ENCODE results near the gene VSTM2B.
A peak's percentile ranks its signal among the peaks of the same experiment; 100 is the strongest.

Gene VSTM2B

GRCh38 chr19:29576761-29577648, 51.2 kb downstream of the VSTM2B start:
- Histone ChIP-seq H3K36me3 (ENCODE audit: control insufficient read depth, insufficient read depth, low read length) (no peaks in the 10 kb centered on the region), H3K4me1 (ENCODE audit: control insufficient read depth, insufficient read depth, low read length, poor library complexity, severe bottlenecking) (no peaks in the 10 kb centered on the region), H3K27me3 (replicated peaks; ENCODE audit: control insufficient read depth, insufficient read depth, low read length, poor library complexity, severe bottlenecking) (peaks cover 8% of the 10 kb centered on the region), H3K27ac (ENCODE audit: insufficient read depth, low read length, poor library complexity, severe bottlenecking) (no peak overlapping the region), H3K4me3 (ENCODE audit: insufficient read depth, low read depth, low read length, poor library complexity, severe bottlenecking) (no peak overlapping the region), H3K9me3 (ENCODE audit: control insufficient read depth, low read length) (no peaks in the 10 kb centered on the region)
- DNase-seq: no peak

- DNase-seq: no peak
- Histone ChIP-seq H3K36me3 (ENCODE audit: control insufficient read depth, insufficient read depth, low read length) (no peaks in the 10 kb centered on the region), H3K4me3 (ENCODE audit: insufficient read depth, low read depth, low read length, poor library complexity, severe bottlenecking) (no peak overlapping the region), H3K9me3 (ENCODE audit: control insufficient read depth, low read length) (no peaks in the 10 kb centered on the region), H3K27ac (ENCODE audit: insufficient read depth, low read length, poor library complexity, severe bottlenecking) (no peak overlapping the region), H3K4me1 (ENCODE audit: control insufficient read depth, insufficient read depth, low read length, poor library complexity, severe bottlenecking) (no peaks in the 10 kb centered on the region), H3K27me3 (replicated peaks; ENCODE audit: control insufficient read depth, insufficient read depth, low read length, poor library complexity, severe bottlenecking) (peaks cover 8% of the 10 kb centered on the region)
Measured at GRCh38 chr19:29577649-29577963, 51.8 kb downstream of the VSTM2B start.

DNA sequence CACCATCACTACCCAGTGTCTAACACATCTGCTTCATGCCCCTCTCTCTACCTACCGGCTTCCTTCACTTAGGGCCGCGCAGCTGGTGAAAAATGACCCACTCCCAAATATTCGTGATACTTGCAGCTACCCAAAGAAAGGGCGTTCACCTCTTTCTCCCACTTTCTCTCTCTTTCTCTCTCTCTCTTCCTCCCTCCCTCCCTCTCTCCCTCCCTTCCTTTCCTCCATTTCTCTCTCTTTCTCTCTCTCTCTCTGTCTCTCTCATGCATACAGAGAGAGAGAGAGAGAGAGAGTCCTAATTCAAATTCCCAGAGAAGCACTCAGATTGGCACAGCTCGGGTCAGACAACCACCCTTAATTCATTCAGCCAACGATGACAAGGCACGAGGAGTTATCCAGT, 52.6 kb downstream of the VSTM2B start:
- DNase-seq: no peak
- Histone ChIP-seq H3K4me1 (ENCODE audit: control insufficient read depth, insufficient read depth, low read length, poor library complexity, severe bottlenecking) (no peaks in the 10 kb centered on the region), H3K9me3 (ENCODE audit: control insufficient read depth, low read length) (no peaks in the 10 kb centered on the region), H3K4me3 (ENCODE audit: insufficient read depth, low read depth, low read length, poor library complexity, severe bottlenecking) (no peak overlapping the region), H3K27ac (ENCODE audit: insufficient read depth, low read length, poor library complexity, severe bottlenecking) (no peak overlapping the region), H3K27me3 (replicated peaks; ENCODE audit: control insufficient read depth, insufficient read depth, low read length, poor library complexity, severe bottlenecking) (peaks cover 8% of the 10 kb centered on the region), H3K36me3 (ENCODE audit: control insufficient read depth, insufficient read depth, low read length) (no peaks in the 10 kb centered on the region)

- Histone ChIP-seq H3K27ac (ENCODE audit: insufficient read depth, low read length, poor library complexity, severe bottlenecking) (no peak overlapping the region), H3K4me1 (ENCODE audit: control insufficient read depth, insufficient read depth, low read length, poor library complexity, severe bottlenecking) (no peaks in the 10 kb centered on the region), H3K27me3 (replicated peaks; ENCODE audit: control insufficient read depth, insufficient read depth, low read length, poor library complexity, severe bottlenecking) (peaks cover 8% of the 10 kb centered on the region), H3K36me3 (ENCODE audit: control insufficient read depth, insufficient read depth, low read length) (no peaks in the 10 kb centered on the region), H3K9me3 (ENCODE audit: control insufficient read depth, low read length) (no peaks in the 10 kb centered on the region), H3K4me3 (ENCODE audit: insufficient read depth, low read depth, low read length, poor library complexity, severe bottlenecking) (no peak overlapping the region)
- DNase-seq: no peak
Measured at GRCh38 chr19:29579308-29579910, 53.6 kb downstream of the VSTM2B start.

- DNase-seq: no peak
- no peak overlapping the region for H3K4me3 ChIP-seq (ENCODE audit: insufficient read depth, low read depth, low read length, poor library complexity, severe bottlenecking)
- no peak overlapping the region for H3K27ac ChIP-seq (ENCODE audit: insufficient read depth, low read length, poor library complexity, severe bottlenecking)
- H3K27me3 ChIP-seq (replicated peaks; ENCODE audit: control insufficient read depth, insufficient read depth, low read length, poor library complexity, severe bottlenecking): peaks cover under 1% of the 10 kb centered on the region
- H3K36me3 ChIP-seq (ENCODE audit: control insufficient read depth, insufficient read depth, low read length): no peaks in the 10 kb centered on the region
- H3K9me3 ChIP-seq (ENCODE audit: control insufficient read depth, low read length): no peaks in the 10 kb centered on the region
- no peaks in the 10 kb centered on the region for H3K4me1 ChIP-seq (ENCODE audit: control insufficient read depth, insufficient read depth, low read length, poor library complexity, severe bottlenecking)
Measured at GRCh38 chr19:29581398-29581797, 55.6 kb downstream of the VSTM2B start.

DNA sequence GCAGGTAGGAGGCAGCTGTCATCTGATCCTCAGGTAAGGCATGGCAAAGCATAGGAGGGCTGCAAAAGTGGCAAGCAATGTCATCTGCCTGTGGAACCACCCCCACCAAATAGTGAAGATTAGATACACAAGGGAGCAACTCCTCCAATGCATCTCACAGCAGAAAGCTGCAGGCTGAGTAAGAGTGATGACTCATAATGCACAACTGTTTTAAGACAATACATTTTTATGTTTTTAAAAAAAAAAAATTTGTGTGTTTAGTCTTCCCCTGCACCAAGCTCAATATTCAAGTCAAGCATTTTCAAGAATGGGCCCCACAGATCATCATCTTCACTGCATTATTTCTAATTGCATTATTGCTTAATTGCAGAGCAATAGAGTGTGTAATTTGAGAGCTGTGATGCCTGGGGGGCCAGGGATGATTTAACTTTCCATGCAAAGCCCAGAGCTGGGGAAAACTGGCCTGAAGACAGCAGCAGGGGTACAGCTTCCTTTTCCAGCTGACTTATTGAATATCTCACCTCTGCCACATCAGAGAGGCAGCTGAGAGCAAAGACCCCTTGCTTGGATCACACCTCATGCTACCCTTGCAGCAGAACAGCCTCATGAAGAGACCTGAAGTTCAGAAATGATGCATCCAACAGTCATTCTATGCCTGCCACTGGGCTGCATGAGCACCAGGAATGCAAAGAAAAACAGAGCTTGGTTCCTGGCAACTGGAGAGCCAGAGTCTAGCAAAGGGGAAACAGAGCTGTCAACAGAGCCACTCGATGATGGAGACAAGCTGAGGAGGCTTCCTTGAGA, 57.6 kb downstream of the VSTM2B start:
- Histone ChIP-seq H3K4me1 (ENCODE audit: control insufficient read depth, insufficient read depth, low read length, poor library complexity, severe bottlenecking) (no peaks in the 10 kb centered on the region), H3K27me3 (replicated peaks; ENCODE audit: control insufficient read depth, insufficient read depth, low read length, poor library complexity, severe bottlenecking) (no peaks in the 10 kb centered on the region), H3K4me3 (ENCODE audit: insufficient read depth, low read depth, low read length, poor library complexity, severe bottlenecking) (no peak overlapping the region), H3K9me3 (ENCODE audit: control insufficient read depth, low read length) (no peaks in the 10 kb centered on the region), H3K27ac (ENCODE audit: insufficient read depth, low read length, poor library complexity, severe bottlenecking) (no peak overlapping the region), H3K36me3 (ENCODE audit: control insufficient read depth, insufficient read depth, low read length) (no peaks in the 10 kb centered on the region)
- no peak for DNase-seq

GRCh38 chr19:29586401-29586800, 60.6 kb downstream of the VSTM2B start:
- no peak for DNase-seq
- Histone ChIP-seq H3K36me3 (ENCODE audit: control insufficient read depth, insufficient read depth, low read length) (no peaks in the 10 kb centered on the region), H3K27me3 (replicated peaks; ENCODE audit: control insufficient read depth, insufficient read depth, low read length, poor library complexity, severe bottlenecking) (no peaks in the 10 kb centered on the region), H3K4me3 (ENCODE audit: insufficient read depth, low read depth, low read length, poor library complexity, severe bottlenecking) (no peak overlapping the region), H3K9me3 (ENCODE audit: control insufficient read depth, low read length) (no peaks in the 10 kb centered on the region), H3K27ac (ENCODE audit: insufficient read depth, low read length, poor library complexity, severe bottlenecking) (no peak overlapping the region), H3K4me1 (ENCODE audit: control insufficient read depth, insufficient read depth, low read length, poor library complexity, severe bottlenecking) (no peaks in the 10 kb centered on the region)

DNA sequence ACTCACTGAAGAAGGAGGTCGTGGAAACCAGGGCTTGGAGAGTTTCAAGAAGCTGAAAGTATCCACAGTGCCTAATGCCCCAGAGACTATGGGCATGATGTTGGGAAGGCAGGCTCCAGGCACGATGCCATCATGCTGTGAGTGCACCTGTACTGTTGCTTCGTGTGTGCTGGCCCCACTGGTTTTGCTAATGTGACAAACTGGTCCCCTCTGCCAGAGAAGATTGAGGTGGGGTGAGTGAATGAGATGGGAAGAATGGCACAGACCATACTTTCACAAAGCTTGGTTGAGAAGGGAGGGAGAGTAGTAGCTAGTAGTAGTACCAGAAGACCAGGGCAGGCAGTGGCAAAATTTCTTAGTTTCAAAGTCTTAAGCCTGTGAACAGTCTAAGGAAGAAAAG, 61.3 kb downstream of the VSTM2B start:
- Histone ChIP-seq H3K4me3 (ENCODE audit: insufficient read depth, low read depth, low read length, poor library complexity, severe bottlenecking) (no peak overlapping the region), H3K9me3 (ENCODE audit: control insufficient read depth, low read length) (no peaks in the 10 kb centered on the region), H3K27ac (ENCODE audit: insufficient read depth, low read length, poor library complexity, severe bottlenecking) (no peak overlapping the region), H3K36me3 (ENCODE audit: control insufficient read depth, insufficient read depth, low read length) (no peaks in the 10 kb centered on the region), H3K4me1 (ENCODE audit: control insufficient read depth, insufficient read depth, low read length, poor library complexity, severe bottlenecking) (no peaks in the 10 kb centered on the region), H3K27me3 (replicated peaks; ENCODE audit: control insufficient read depth, insufficient read depth, low read length, poor library complexity, severe bottlenecking) (no peaks in the 10 kb centered on the region)
- no peak for DNase-seq

DNA sequence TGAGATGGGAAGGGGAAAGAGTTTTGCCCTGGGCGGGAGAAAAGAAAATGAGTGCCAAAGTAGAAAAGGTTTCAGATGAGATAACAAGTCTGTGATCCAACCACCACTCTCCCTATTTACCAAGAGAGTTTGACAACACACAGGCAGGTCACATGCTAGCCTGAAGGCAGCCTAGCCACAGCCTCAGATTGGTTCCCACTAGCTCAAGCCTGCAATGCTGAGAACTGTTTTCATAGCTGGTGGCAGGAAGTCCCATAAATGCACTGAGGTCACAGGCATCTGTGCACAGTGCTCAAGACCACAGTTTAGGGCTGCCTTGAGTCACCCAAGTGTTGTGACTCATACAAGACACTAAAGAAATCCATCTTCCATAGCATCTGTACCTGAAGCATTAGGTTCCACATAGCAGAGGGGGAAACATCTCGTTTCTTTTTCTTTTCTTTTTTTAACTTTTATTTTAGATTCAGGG, 61.8 kb downstream of the VSTM2B start:
- peak; percentile 28 to 34 (median 31) for DNase-seq
- no peaks in the 10 kb centered on the region for H3K36me3 ChIP-seq (ENCODE audit: control insufficient read depth, insufficient read depth, low read length)
- H3K4me1 ChIP-seq (ENCODE audit: control insufficient read depth, insufficient read depth, low read length, poor library complexity, severe bottlenecking): no peaks in the 10 kb centered on the region
- H3K9me3 ChIP-seq (ENCODE audit: control insufficient read depth, low read length): no peaks in the 10 kb centered on the region
- no peaks in the 10 kb centered on the region for H3K27me3 ChIP-seq (replicated peaks; ENCODE audit: control insufficient read depth, insufficient read depth, low read length, poor library complexity, severe bottlenecking)
- no peak overlapping the region for H3K27ac ChIP-seq (ENCODE audit: insufficient read depth, low read length, poor library complexity, severe bottlenecking)
- no peak overlapping the region for H3K4me3 ChIP-seq (ENCODE audit: insufficient read depth, low read depth, low read length, poor library complexity, severe bottlenecking)

GRCh38 chr19:29588095-29588494, 62.3 kb downstream of the VSTM2B start:
- Histone ChIP-seq H3K4me3 (ENCODE audit: insufficient read depth, low read depth, low read length, poor library complexity, severe bottlenecking) (no peak overlapping the region), H3K36me3 (ENCODE audit: control insufficient read depth, insufficient read depth, low read length) (no peaks in the 10 kb centered on the region), H3K9me3 (ENCODE audit: control insufficient read depth, low read length) (no peaks in the 10 kb centered on the region), H3K4me1 (ENCODE audit: control insufficient read depth, insufficient read depth, low read length, poor library complexity, severe bottlenecking) (no peaks in the 10 kb centered on the region), H3K27me3 (replicated peaks; ENCODE audit: control insufficient read depth, insufficient read depth, low read length, poor library complexity, severe bottlenecking) (no peaks in the 10 kb centered on the region), H3K27ac (ENCODE audit: insufficient read depth, low read length, poor library complexity, severe bottlenecking) (no peak overlapping the region)
- DNase-seq: no peak

Data from effector memory CD4-positive, alpha-beta T cell (primary cell).